Epithelial cell of esophagus (primary cell): ENCODE results near the gene CPNE1.
"Not testable (repeated sequence)": the region's sequence is repeated elsewhere in the genome, so short reads cannot be mapped to it uniquely, and the experiment has no call there.

Source experiments
- DNase-seq: peaks from one replicate; pipeline ENCODE4 v3.0.0; 2010; ENCODE audit warnings: low read depth
- H3K4me3 ChIP-seq: 2 replicates; pipeline ENCODE4 v1.5.1; 2011; ENCODE audit warnings: mild to moderate bottlenecking, low read length, control low read depth
- TF ChIP-seq, protein P1 (sequence below): IDR thresholded peaks from 2 replicates; pipeline ENCODE4 v1.5.1; 2011; ENCODE audit warnings: low read depth, mild to moderate bottlenecking, low read length, control low read depth, inconsistent platforms; ENCODE audit not compliant: insufficient read depth; ENCODE audit errors: missing control alignments

Gene CPNE1

DNA sequence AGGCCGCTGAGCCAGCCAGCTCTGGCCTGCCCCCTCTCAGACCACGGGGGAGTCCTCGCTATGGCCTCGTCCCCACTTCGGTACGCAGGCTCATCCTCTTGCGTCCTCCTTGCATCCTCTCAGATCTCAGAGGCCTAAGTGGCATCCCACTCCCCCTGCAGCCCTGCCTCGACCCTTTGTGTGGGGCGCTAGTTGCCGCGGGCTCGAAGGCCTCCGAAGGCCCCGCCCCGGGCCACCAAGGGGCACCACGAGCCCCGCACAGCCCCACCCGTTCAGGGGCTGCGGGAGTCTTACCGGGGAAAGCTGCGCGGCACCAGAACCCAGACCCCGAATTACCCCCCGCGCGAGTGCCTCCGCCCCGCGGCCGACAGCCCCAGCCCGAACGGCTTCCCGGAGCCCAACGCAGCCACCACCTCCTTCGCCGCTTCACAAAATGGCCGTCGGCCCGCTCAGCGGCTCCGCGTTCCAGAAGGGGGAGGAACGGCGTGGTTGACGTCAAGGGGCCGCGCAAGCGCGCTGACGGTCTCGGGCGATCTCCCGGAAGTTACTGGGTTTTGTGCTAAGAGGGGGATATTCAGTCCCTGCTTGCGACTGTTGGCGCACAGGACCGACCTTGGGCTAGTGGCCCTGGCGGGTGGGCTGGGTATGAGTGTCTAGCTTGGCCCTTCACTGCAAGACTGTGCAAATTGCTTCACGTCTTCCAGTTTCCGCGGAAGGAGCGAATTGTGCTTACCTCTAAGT is at the start of gene CPNE1, which contains the start of gene RBM12:
Gene CPNE1 (minus strand): TSS at position 435 of the 741 bp plus-strand sequence. CDS start 31,977 bp downstream, outside the sequence.
Gene RBM12 (minus strand): TSS at position 435 of the 741 bp plus-strand sequence. CDS start 9,578 bp downstream, outside the sequence.
- peak within 1 kb of the TSS; percentile 92 for H3K4me3 ChIP-seq
- TF ChIP-seq, protein P1, sequence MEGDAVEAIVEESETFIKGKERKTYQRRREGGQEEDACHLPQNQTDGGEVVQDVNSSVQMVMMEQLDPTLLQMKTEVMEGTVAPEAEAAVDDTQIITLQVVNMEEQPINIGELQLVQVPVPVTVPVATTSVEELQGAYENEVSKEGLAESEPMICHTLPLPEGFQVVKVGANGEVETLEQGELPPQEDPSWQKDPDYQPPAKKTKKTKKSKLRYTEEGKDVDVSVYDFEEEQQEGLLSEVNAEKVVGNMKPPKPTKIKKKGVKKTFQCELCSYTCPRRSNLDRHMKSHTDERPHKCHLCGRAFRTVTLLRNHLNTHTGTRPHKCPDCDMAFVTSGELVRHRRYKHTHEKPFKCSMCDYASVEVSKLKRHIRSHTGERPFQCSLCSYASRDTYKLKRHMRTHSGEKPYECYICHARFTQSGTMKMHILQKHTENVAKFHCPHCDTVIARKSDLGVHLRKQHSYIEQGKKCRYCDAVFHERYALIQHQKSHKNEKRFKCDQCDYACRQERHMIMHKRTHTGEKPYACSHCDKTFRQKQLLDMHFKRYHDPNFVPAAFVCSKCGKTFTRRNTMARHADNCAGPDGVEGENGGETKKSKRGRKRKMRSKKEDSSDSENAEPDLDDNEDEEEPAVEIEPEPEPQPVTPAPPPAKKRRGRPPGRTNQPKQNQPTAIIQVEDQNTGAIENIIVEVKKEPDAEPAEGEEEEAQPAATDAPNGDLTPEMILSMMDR = no peak
- DNase-seq = peak; percentile 91

DNA sequence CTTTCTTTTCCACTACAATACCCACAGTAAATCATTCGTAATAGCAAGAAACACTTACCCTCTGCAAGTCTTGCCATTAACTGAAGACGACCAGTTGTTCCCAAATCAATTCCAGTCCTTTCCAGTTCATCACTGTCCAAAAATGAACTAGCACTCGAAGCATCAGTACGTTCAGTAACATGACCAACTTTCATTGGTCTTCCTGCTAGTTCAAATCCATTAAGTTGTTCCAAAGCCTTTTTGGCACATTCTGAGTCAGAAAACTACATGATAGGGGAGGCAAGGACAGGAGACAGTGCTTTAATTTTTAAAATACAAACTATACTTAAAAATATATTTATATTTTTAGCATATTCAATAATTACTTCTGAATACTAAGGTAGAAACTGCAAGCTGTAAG is 49.4 kb upstream of the CPNE1 start:
- TF ChIP-seq, protein P1 = no peak

DNA sequence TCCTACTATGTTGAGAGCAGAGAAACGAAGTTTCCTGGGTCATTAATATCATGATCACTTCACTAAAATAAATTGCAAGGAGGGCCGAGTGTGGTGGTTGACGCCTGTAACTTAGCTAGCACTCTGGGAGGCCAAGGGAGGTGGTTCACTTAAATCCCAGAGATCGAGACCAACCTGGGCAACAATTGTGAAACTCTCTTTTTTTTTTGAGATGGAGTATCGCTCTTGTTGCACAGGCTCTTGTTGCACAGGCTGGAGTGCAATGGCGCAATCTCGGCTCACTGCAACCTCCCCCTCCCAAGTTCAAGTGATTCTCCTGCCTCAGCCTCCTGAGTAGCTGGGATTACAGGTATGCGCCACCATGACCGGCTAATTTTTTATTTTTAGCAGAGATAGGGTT is 48.4 kb upstream of the CPNE1 start:
- H3K4me3 ChIP-seq, DNase-seq: not testable (repeated sequence)

More for the DNA sequence above, 49.4 kb upstream of the CPNE1 start:
- H3K4me3 ChIP-seq = no peak overlapping the region
- DNase-seq = no peak

DNA sequence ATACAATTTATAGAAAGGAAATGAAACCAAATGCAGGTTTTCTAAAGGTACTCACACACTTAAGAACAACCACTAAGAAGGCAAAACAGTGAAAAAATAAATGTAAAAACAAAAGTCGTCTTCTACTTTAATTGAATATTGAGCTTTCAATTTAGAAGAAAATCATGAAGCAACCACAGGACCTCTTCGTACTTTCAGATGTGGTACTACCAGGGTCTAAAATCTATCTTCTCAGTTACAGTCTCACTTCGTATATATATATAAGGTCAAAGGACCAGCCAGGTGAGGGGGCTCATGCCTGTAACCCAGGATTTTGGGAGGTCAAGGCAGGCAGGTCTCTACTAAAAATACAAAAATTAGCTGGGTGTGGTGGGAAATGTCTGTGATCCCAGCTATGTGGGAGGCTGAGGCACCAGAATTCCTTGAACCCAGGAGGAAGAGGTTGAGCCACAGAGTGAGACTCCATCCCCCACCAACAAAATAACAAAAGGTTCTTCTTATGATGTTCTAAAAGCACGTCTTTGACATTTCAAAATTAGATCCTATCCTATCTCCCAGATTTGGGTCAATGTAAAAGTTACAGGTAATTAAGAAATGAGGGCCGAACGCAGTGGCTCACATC is 47.0 kb upstream of the CPNE1 start:
- no peak for DNase-seq
- no peak overlapping the region for H3K4me3 ChIP-seq
- TF ChIP-seq, protein P1 = no peak

DNA sequence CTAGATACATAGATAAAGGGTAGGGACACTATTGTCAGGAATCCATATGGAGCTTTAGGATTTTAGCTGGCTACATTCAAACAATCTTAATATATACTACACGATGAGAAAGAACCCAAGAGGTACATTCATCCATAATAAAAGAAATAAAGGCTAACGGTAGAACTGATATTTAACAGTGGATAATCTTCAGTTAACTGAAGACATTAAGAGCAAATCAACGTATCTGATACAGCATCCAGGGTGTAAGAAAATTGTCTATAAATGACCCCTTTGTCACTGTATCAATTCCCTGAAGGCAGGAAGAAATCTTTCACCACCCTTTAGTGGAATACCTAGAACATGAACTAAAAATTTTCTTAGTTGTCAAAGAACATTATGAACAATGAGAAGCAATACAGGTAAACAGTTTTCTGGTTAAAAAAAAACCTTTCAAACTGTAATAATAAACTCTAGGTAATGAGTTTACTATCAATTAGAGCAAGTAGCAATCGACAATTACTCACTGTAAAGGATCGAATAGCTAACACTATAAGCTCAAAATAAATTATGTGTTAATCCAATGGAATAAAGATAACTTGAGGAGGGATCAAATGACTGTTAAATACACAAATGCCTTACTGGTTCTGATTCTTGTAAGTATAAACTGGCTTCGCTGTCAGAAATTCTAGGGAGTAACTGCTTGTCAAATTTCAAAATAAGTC is 46.3 kb upstream of the CPNE1 start:
- H3K4me3 ChIP-seq = no peak overlapping the region
- no peak for DNase-seq
- TF ChIP-seq, protein P1 = no peak

DNA sequence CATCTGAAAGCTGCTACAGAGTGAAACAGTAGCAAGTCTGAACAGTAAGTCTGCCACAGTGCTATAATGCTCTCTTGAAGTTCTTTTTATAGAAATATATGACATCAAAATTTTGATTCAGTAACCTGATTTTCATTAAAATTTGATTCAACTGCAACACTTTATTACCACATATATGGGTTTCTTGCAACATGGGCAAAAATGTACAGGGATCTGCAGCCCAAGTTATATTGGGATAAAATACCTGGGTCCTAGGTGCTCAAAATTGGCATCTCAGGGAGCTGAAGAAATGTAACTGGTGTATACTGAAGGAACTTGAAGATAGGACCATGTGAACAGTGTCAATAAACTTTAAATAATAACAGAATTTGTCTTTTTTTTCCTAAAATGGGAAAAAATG is 45.3 kb upstream of the CPNE1 start:
- DNase-seq = no peak
- TF ChIP-seq, protein P1 = no peak
- H3K4me3 ChIP-seq = no peak overlapping the region

DNA sequence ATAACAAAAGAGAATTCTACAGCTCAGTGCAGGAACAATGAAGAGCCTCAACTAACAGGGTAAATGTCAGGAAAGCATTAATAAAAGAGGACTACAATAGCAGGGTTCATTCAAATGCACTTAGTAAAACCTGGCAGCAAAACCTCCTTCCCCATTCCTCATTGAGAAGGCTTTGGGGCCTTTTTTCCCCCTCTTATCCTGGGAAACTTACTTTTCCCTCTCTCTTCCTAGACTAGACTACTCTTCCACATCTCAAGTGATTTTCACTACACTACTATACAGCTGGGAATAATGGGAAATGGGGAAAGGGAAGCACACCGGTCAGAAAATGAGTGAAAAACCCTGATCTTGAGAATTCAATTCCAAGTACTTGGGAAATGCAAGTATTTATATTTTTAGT is 44.6 kb upstream of the CPNE1 start:
- no peak for DNase-seq
- TF ChIP-seq, protein P1 = no peak
- H3K4me3 ChIP-seq = no peak overlapping the region
